Measurements from ENCODE around the gene TMEM187. TPM values are rescaled to one million over a fixed set of nuclear protein-coding genes. Genes with fewer than 3 reads are reported as not detected.
A peak's percentile ranks its signal among the peaks of the same experiment; 100 is the strongest.

Gene TMEM187, protein sequence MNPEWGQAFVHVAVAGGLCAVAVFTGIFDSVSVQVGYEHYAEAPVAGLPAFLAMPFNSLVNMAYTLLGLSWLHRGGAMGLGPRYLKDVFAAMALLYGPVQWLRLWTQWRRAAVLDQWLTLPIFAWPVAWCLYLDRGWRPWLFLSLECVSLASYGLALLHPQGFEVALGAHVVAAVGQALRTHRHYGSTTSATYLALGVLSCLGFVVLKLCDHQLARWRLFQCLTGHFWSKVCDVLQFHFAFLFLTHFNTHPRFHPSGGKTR
- total RNA-seq = 1 to 10 TPM; 6.2 to 6.7 TPM

DNA sequence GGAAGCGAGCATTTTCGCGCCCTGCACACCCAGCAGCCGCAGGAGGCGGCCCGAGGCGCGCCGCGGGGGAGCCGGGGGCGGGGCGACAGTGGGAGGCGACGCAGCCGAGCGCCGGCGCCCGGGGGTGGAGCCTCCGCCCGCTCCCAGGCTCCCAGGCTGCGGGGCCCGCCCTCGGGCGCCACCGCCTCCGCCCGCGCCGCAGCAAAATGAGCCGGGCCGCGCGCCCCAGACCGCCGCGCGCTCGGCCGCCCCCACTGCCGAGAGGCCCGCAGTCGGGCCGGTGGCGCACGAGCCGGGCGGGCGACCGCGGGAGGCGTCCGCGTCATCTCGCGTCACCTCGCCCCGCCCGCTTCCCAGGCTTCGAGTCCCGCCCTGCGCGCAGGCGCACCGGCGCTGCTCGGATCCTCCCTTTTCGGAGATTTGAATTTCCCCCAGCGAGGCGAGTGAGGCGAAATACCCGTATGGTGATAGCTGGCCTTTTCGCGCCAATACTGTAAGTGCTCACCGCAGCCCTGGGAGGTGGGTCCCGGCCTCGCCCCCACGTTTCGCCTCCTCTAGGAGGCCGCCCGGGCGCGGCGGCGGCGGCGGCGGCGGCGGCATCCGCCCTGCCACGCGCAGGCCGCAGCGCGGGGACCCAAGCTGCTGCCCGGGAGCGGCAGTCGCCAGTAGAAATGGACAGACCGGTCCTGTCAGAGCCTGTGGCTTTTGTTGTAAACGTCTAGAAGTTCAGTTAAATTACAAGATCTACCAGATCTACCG is at the start of gene TMEM187:
Gene TMEM187, plus strand, starts transcription at position 387 of the 759 bp plus-strand sequence. CDS start 9,309 bp downstream, outside the sequence.
- peak; percentile 91 for DNase-seq
- Mint-ChIP-seq H3K27ac (peak within 1 kb of the TSS; percentile 100), H3K27me3 (ENCODE audit: low read depth) (no peaks in the 10 kb centered on the region), H3K36me3 (ENCODE audit: low read depth) (peaks cover 22% of the 10 kb centered on the region), H3K4me1 (ENCODE audit: low read depth) (peaks cover 24% of the 10 kb centered on the region), H3K4me3 (peak within 1 kb of the TSS; percentile 100), H3K9me3 (no peaks in the 10 kb centered on the region)
- CTCF ChIA-PET = interaction anchor here (1.8 to 2.2 kb wide), 2 partner anchors 8 to 41 kb away, joined by 4 to 6 read pairs; no protein-coding TSS in a partner anchor
- intact Hi-C loops (cut with micrococcal nuclease) = loop anchor here (1.0 to 5.0 kb wide), 5 partner anchors 12 to 505 kb away; partner anchors contain the start of genes HAUS7, LAGE3, MECP2 and RPL10

DNA sequence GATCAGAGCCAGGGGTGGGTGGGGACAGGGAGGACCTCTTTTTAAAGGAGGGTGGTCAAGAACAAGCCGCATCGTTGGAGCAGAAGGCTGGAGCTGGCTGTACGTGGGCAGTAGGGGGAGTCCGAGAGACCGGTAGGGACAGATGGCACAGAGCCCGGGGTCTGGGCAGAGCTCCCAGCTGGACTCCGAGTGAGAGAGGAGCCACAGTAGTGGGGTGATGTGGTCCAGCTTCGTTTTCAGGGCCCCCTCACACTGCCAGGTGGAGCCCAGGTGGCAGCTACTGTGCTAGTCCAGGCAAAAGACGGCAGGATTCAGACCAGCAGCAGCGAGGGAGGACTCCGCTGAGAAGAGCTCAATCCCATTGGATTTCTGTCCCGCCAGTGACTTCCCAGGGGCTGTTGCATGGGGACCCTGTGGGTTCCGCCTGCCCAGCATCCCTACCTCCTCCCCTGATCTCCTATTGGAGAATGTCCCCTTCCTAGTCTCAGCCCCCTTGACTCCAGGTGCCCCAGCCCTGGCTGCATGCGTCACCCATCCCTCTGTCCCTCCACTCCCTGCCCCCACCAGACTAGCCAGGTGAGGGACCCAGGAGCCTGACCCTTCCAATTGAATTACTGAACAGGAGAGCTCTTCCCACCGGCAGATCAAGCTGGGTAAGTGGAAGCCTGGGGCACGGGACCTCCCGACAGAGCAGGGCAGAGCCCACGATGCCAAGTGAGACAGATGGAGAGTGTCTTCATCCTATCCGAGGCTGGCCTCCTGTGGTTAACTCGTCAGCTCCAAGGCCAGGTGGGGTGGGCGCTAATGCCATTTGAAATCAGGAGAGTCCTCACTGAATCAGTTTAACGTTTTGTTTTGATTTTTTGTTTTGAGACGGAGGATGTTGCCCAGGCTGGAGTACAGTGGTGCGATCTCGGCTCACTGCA is 49.4 kb upstream of the TMEM187 start:
- H3K36me3 Mint-ChIP-seq (ENCODE audit: low read depth) = peaks cover 24% of the 10 kb centered on the region
- no peak for DNase-seq
- H3K27ac Mint-ChIP-seq = peak overlapping the region; percentile 98
- H3K27me3 Mint-ChIP-seq (ENCODE audit: low read depth) = no peaks in the 10 kb centered on the region
- peaks cover 22% of the 10 kb centered on the region for H3K4me1 Mint-ChIP-seq (ENCODE audit: low read depth)
- H3K4me3 Mint-ChIP-seq = peak overlapping the region; percentile 92
- CTCF ChIA-PET = interaction anchor here (0.6 to 10.6 kb wide), 7 partner anchors 9 to 156 kb away, joined by 3 to 82 read pairs (median 4); partner anchors contain the start of gene RENBP
- H3K9me3 Mint-ChIP-seq = no peaks in the 10 kb centered on the region
- intact Hi-C loops (cut with micrococcal nuclease) = no loop called here

DNA sequence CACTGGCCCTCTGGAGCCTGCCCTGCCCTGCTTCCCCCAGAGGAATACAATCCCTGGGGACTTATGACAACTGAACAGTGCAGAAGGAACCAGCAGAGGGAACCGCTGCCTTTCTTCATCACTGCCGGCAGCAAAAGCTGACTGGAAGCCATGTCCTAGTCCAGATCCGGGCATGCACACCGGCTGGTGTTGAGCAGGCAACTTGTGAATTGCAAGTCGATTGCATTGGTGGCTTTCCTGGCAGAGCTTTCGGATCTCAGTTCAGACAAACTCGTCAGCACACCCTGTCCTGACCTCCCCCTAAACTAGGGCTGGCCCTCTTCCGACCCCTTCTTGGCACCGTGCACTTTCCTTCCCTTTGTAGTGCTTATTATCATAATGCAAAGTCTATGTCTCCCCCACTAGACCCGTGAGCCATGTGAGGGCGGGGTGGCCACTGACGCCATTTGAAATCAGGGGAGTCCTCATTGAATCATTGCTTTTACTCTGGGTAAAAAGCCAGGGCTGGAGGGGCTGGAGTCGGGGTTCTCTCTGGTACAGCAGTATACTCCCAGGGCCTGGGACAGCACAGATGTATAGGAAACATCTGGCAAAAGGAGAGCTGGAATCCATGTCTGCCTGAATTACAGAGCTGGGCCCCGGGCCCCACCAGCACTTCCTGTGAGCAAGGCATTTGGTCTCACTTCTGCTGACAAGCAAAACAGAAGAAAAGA is 48.2 kb upstream of the TMEM187 start:
- intact Hi-C loops (cut with micrococcal nuclease) = loop anchor here (1.0 to 2.0 kb wide), 3 partner anchors 23 to 200 kb away; partner anchors contain the start of genes ABCD1 and BCAP31
- Mint-ChIP-seq H3K27ac (peak overlapping the region; percentile 98), H3K4me1 (ENCODE audit: low read depth) (peaks cover 27% of the 10 kb centered on the region), H3K36me3 (ENCODE audit: low read depth) (peaks cover 25% of the 10 kb centered on the region), H3K4me3 (peak overlapping the region; percentile 92), H3K9me3 (no peaks in the 10 kb centered on the region), H3K27me3 (ENCODE audit: low read depth) (no peaks in the 10 kb centered on the region)
- DNase-seq = peak; percentile 71
- CTCF ChIA-PET = interaction anchor here (0.7 to 10.6 kb wide), 6 partner anchors 9 to 449 kb away, joined by 3 to 82 read pairs (median 4); partner anchors contain the start of genes FLNA and RENBP

DNA sequence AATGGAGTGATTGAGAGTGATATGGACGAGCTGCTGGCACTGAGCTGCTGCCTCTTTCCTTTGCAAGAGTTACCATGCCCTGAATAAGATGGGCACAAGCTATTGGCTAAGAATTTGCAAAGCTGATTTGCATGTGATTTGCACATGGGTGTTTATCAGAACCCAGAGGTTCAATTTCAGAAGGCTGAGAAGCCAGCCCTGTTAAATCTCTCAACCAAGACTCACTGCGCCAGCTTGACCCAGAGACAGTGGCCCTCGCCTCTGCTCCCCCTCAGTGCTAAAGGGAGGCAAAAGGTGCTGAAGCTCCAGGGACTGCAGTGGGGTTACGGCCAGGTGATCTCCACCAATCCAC is 47.2 kb upstream of the TMEM187 start:
- peak; percentile 27 for DNase-seq
- Mint-ChIP-seq H3K4me1 (ENCODE audit: low read depth) (peaks cover 26% of the 10 kb centered on the region), H3K4me3 (peak overlapping the region; percentile 92), H3K9me3 (no peaks in the 10 kb centered on the region), H3K27me3 (ENCODE audit: low read depth) (no peaks in the 10 kb centered on the region), H3K27ac (peak overlapping the region; percentile 98), H3K36me3 (ENCODE audit: low read depth) (peaks cover 19% of the 10 kb centered on the region)
- intact Hi-C loops (cut with micrococcal nuclease) = loop anchor here (2.0 to 5.0 kb wide), 3 partner anchors 25 to 472 kb away; partner anchors contain the start of gene RPL10
- CTCF ChIA-PET = interaction anchor here (0.7 to 10.6 kb wide), 5 partner anchors 22 to 448 kb away, joined by 3 to 82 read pairs (median 4); partner anchors contain the start of genes FLNA and RENBP

DNA sequence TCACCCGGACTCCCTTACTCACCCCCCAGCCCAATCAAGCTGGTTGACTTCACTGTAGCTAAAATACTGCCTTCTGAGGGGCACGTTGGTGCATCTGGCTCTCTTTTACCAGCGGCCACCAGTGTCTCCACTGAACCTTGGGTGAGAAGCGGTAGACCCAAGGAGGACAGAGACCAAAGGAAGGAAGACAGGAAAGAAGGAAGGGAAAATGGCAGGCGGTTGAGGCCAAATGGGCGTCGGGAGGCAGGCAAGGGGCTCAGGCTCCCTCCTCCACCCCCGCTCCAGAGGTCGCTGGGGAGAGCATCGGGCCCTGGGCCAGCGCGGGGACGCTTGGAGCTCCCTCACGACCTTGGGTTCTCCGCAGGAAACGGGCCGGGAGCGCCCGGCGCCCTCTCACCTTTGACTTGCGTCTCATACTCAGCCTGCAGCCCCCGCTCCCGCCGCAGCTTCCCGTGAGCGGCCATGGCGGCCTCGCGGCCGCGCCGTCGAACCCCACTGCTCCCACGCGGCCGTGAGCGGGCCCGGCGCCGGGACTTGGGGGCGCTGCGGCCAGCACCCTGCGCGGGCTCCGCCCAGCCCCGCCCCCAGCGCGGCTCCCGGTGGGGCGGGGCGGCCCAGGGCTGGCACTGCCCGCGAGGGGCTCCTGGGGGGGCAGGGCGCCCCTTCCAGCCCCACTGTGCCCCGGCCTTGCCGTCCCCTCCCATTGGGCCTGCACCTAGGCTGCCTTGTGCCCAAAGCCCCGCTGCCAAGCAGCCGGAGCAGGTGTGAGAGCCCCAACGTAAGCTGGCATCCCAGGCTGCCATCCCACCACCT is 46.6 kb upstream of the TMEM187 start, which contains the start of gene ARHGAP4:
Gene ARHGAP4, minus strand, starts transcription at position 526 of the 813 bp plus-strand sequence. Its CDS starts 62 bp downstream, at position 464.
- no peaks in the 10 kb centered on the region for H3K27me3 Mint-ChIP-seq (ENCODE audit: low read depth)
- H3K9me3 Mint-ChIP-seq = no peaks in the 10 kb centered on the region
- peak within 1 kb of the TSS; percentile 98 for H3K27ac Mint-ChIP-seq
- peak; percentile 56 for DNase-seq
- H3K4me1 Mint-ChIP-seq (ENCODE audit: low read depth) = peaks cover 32% of the 10 kb centered on the region
- H3K36me3 Mint-ChIP-seq (ENCODE audit: low read depth) = peaks cover 23% of the 10 kb centered on the region
- intact Hi-C loops (cut with micrococcal nuclease) = loop anchor here (2.0 to 5.0 kb wide), 3 partner anchors 25 to 471 kb away; partner anchors contain the start of gene RPL10
- CTCF ChIA-PET = interaction anchor here (0.7 to 10.6 kb wide), 6 partner anchors 11 to 448 kb away, joined by 3 to 82 read pairs (median 4); partner anchors contain the start of genes FLNA and RENBP
- H3K4me3 Mint-ChIP-seq = peak within 1 kb of the TSS; percentile 92

DNA sequence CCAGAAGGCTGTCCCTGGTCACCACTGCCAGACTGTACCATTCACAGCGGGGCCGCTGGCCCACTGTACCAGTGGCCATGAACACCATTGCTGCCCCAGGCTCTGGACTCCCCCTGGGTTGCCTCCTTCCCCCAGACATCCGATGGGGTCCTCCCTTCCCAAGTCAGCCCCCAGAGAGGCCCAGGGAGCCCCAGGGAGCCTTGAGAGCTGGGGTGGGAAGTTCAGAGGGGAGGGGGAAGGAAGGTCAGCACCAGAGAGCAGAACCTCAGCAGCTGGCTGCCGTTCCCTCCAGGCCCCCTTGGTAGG is 46.0 kb upstream of the TMEM187 start:
- CTCF ChIA-PET = interaction anchor here (0.7 to 10.6 kb wide), 7 partner anchors 11 to 447 kb away, joined by 3 to 82 read pairs (median 4); partner anchors contain the start of genes FLNA and RENBP
- H3K9me3 Mint-ChIP-seq = no peaks in the 10 kb centered on the region
- H3K36me3 Mint-ChIP-seq (ENCODE audit: low read depth) = peaks cover 26% of the 10 kb centered on the region
- peak overlapping the region; percentile 98 for H3K27ac Mint-ChIP-seq
- intact Hi-C loops (cut with micrococcal nuclease) = loop anchor here (5.0 kb wide), 2 partner anchors 96 to 471 kb away; partner anchors contain the start of gene RPL10
- H3K4me3 Mint-ChIP-seq = peak overlapping the region; percentile 88
- H3K27me3 Mint-ChIP-seq (ENCODE audit: low read depth) = no peaks in the 10 kb centered on the region
- no peak for DNase-seq
- peaks cover 38% of the 10 kb centered on the region for H3K4me1 Mint-ChIP-seq (ENCODE audit: low read depth)

DNA sequence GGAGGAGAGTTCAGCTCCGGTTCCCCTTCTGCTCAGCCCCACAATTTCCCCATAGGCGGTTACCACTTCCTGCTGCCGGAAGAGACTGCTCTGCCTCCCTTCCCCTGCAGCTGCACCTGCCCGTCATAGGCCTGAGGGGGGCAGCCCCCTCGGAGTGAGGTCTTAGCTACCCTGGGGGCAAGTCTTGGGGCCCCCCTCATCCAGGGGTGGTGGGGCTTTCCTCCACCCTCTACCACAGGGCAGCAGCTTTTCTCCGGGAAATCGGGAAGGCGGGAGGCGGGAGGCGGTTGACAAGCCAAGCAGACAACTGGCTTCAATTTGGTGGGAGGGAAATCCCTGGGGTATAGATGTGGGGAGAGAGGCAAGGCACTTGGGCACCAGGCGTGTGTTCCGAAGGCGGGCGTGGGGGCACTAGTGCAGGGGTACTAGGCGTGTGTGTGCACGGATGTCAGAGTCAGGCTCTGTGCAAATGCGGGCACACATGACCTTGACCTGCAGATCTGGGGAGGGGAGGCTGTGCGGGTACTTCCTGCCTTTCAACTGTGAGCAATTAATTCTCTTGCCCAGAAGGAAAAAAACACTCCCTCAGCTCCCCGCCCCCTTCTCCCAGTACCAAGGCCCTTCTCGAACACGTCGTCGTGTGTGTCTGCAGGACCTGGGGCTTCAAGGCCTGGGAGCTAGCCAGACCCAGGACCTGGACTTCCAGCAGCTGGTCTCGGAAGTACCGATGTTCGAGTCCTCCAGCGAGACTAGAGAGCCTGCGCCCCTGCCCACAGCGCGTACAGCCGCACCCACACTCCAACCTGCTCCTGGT is 45.5 kb upstream of the TMEM187 start:
- peak overlapping the region; percentile 98 for H3K27ac Mint-ChIP-seq
- intact Hi-C loops (cut with micrococcal nuclease) = loop anchor here (1.0 to 5.0 kb wide), 4 partner anchors 8 to 470 kb away; partner anchors contain the start of genes NAA10 and RPL10
- no peaks in the 10 kb centered on the region for H3K9me3 Mint-ChIP-seq
- CTCF ChIA-PET = interaction anchor here (0.6 to 10.6 kb wide), 7 partner anchors 10 to 164 kb away, joined by 3 to 82 read pairs (median 4); partner anchors contain the start of gene RENBP
- H3K36me3 Mint-ChIP-seq (ENCODE audit: low read depth) = peaks cover 27% of the 10 kb centered on the region
- peak; percentile 85 for DNase-seq
- peak overlapping the region; percentile 88 for H3K4me3 Mint-ChIP-seq
- no peaks in the 10 kb centered on the region for H3K27me3 Mint-ChIP-seq (ENCODE audit: low read depth)
- H3K4me1 Mint-ChIP-seq (ENCODE audit: low read depth) = peaks cover 35% of the 10 kb centered on the region

DNA sequence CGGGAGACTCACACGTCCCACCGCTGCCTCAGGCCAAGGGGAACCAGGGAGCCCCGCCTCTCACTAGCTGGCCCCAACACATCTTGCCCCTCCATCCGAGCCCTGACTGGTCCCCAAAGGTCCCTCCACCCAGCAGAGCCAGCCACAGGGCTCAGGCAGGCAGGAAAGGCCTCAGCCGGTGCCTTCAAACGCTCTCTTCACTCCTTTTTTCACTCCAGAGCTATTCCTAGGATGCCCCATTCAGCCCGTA is 45.0 kb upstream of the TMEM187 start:
- Mint-ChIP-seq H3K36me3 (ENCODE audit: low read depth) (peaks cover 25% of the 10 kb centered on the region), H3K4me3 (peak overlapping the region; percentile 88), H3K27me3 (ENCODE audit: low read depth) (no peaks in the 10 kb centered on the region), H3K4me1 (ENCODE audit: low read depth) (peaks cover 31% of the 10 kb centered on the region), H3K27ac (peak overlapping the region; percentile 98), H3K9me3 (no peaks in the 10 kb centered on the region)
- DNase-seq = peak; percentile 22
- intact Hi-C loops (cut with micrococcal nuclease) = loop anchor here (1.0 to 5.0 kb wide), 4 partner anchors 8 to 470 kb away; partner anchors contain the start of genes NAA10 and RPL10
- CTCF ChIA-PET = interaction anchor here (0.6 to 10.6 kb wide), 5 partner anchors 13 to 109 kb away, joined by 3 to 82 read pairs (median 4); partner anchors contain the start of gene RENBP

DNA sequence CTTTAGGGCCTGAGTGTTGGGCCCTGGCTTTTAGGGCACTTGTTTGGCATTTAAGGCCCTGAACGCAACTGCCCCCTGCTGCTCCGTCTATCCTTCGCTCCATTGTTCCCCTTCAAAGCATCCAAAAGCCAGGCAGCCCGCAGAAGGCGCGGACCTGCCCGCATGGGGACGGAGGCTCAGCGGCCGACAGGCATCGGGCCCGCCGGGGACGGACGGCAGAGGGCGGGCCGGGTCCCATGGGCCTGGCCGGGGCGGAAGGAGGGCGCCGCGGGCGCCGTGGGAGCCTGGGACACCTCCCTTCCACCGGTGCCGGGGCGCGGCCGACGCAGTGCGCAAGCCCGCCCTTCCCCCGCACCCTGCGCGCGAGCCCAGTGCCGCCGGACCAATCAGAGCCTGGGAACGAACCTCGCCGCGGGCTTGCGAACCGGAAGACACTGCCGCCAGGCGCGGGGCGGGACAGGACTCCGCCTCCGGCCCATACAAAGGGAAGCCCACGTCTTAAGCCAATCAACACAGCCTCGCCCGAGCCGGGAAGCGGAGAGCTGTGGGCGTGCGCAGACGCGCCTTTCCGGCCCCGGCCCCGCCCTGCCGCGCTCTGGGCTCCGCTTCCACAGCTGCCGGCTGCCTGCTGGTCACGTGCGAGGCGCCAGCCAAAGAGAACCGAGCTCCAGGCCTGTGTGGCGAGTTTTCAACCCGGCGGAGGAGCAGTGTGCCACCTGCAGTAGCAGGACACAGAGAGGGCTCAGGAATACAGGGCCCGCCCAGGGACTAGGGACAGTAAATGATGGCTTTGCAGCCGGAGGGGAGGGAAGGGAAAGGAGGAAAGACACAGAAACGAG is 44.4 kb upstream of the TMEM187 start:
- no peaks in the 10 kb centered on the region for H3K9me3 Mint-ChIP-seq
- peak; percentile 93 for DNase-seq
- peak overlapping the region; percentile 98 for H3K27ac Mint-ChIP-seq
- no peaks in the 10 kb centered on the region for H3K27me3 Mint-ChIP-seq (ENCODE audit: low read depth)
- H3K4me1 Mint-ChIP-seq (ENCODE audit: low read depth) = peaks cover 28% of the 10 kb centered on the region
- H3K36me3 Mint-ChIP-seq (ENCODE audit: low read depth) = peaks cover 25% of the 10 kb centered on the region
- peak overlapping the region; percentile 88 for H3K4me3 Mint-ChIP-seq
- CTCF ChIA-PET = interaction anchor here (0.6 to 10.6 kb wide), 4 partner anchors 12 to 86 kb away, joined by 3 to 82 read pairs (median 5); partner anchors contain the start of gene RENBP
- intact Hi-C loops (cut with micrococcal nuclease) = loop anchor here (1.0 to 5.0 kb wide), 7 partner anchors 7 to 469 kb away; partner anchors contain the start of genes HCFC1, IDH3G, NAA10 and RPL10
